Measurements from ENCODE around the gene ST14. TPM values are rescaled to one million over a fixed set of nuclear protein-coding genes. Genes with fewer than 3 reads are reported as not detected.
A peak's percentile ranks its signal among the peaks of the same experiment; 100 is the strongest.

The ST14 gene
- polyA plus RNA-seq, 3 donors: 13.3 to 36.0 (median 23.6) TPM

DNA sequence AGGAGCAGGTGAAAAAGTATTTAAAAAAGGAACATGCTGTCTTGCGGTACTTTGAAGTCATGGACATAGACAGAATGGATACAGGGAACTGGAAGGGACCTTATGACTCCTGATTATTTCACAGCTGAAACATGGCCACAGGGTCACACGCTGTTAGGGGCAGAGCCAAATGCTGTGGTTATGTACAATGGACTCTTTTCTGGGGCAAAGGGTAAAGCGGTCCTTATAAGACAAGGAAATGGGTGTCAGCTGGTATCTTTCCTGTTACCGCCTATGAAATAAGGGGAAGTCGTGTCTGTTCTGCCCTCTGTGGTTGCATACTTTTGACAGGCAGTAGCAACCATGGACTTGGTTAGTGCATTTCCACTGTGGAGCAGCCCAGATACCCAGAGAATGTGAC is 12.8 kb upstream of the ST14 start:
- Mint-ChIP-seq H3K4me3 (peak overlapping the region in 1 of 2 donors; percentile 60), H3K4me1 (peaks cover 53% of the 10 kb centered on the region), H3K27me3 (ENCODE audit: low read depth in 3 of 3) (peaks cover 0 to 2% (median 0%) of the 10 kb centered on the region in 3 donors), H3K36me3 (peaks cover 60 to 77% of the 10 kb centered on the region in 2 donors), H3K27ac (peak overlapping the region; percentile 89 to 98 (median 96)), H3K9me3 (no peaks in the 10 kb centered on the region)
- Histone ChIP-seq H3K36me3 (replicated peaks in 1 of 2; ENCODE audit: control insufficient read depth in 1 of 2, insufficient read depth in 2 of 2, low read length in 2 of 2) (peaks cover 42 to 61% of the 10 kb centered on the region in 2 donors), H3K4me1 (ENCODE audit: control insufficient read depth in 1 of 2, insufficient read depth in 2 of 2, low read length in 2 of 2) (peaks cover 40 to 45% of the 10 kb centered on the region in 2 donors), H3K27ac (ENCODE audit: low read depth in 1 of 2, low read length in 2 of 2) (peak overlapping the region; percentile 91 to 92), H3K27me3 (ENCODE audit: control insufficient read depth in 2 of 2, insufficient read depth in 2 of 2, low read length in 2 of 2) (no peaks in the 10 kb centered on the region), H3K9me3 (replicated peaks in 1 of 2; ENCODE audit: control insufficient read depth in 1 of 2, insufficient read depth in 1 of 2, low read length in 2 of 2) (no peaks in the 10 kb centered on the region), H2AFZ (ENCODE audit: insufficient read depth, low read depth, low read length, poor library complexity, severe bottlenecking) (no peak overlapping the region), H3K4me2 (replicated peaks; ENCODE audit: extremely low read depth, low read length, poor library complexity, severe bottlenecking) (peak overlapping the region; percentile 41), H3K9ac (ENCODE audit: insufficient read depth, low read length, poor library complexity, severe bottlenecking) (peak overlapping the region; percentile 50), H4K20me1 (ENCODE audit: insufficient read depth, low read length) (peaks cover 36% of the 10 kb centered on the region), H3K4me3 (replicated peaks in 1 of 3; ENCODE audit: low read depth in 2 of 3, low read length in 3 of 3) (peak overlapping the region in 1 of 3 experiments; percentile 44), H3K79me2 (ENCODE audit: insufficient read depth, low read length) (peaks cover 42% of the 10 kb centered on the region)
- TF ChIP-seq, protein P1, sequence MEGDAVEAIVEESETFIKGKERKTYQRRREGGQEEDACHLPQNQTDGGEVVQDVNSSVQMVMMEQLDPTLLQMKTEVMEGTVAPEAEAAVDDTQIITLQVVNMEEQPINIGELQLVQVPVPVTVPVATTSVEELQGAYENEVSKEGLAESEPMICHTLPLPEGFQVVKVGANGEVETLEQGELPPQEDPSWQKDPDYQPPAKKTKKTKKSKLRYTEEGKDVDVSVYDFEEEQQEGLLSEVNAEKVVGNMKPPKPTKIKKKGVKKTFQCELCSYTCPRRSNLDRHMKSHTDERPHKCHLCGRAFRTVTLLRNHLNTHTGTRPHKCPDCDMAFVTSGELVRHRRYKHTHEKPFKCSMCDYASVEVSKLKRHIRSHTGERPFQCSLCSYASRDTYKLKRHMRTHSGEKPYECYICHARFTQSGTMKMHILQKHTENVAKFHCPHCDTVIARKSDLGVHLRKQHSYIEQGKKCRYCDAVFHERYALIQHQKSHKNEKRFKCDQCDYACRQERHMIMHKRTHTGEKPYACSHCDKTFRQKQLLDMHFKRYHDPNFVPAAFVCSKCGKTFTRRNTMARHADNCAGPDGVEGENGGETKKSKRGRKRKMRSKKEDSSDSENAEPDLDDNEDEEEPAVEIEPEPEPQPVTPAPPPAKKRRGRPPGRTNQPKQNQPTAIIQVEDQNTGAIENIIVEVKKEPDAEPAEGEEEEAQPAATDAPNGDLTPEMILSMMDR (IDR thresholded peaks at IDR 0.05): no peak
- peak; percentile 95 to 97 (median 96) for DNase-seq
- 0% methylated on average over 5 of the region's 5 CpGs for WGBS (ENCODE audit: insufficient coverage)
- intact Hi-C loops (cut with micrococcal nuclease): no loop called here

DNA sequence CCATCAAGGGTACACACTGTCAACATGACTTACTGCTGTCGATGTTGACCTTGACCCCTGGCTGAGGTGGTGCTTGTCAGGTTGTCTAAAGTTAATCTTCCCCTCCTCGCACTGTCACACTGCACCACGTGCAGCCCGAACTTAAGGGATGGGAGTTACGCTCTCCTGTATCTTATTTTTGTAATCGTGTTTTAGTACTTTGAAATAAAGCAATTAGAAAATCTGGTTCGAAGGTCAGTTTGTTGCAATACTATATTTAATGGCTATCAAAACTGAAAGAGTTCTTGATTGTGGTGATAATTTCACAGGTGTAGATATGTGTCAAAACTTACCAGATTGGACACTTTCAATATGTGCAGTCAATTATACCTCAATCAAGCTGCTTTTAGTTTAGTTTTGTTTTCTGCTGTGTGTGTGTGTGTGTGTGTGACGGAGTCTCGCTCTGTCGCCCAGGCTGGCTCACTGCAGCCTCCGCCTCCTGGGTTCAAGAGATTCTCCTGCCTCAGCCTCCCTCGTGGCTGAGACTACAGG is 10.7 kb upstream of the ST14 start:
- no peaks in the 10 kb centered on the region for H3K27me3 ChIP-seq (ENCODE audit: control insufficient read depth in 2 of 2, insufficient read depth in 2 of 2, low read length in 2 of 2)
- Mint-ChIP-seq H3K4me1 (peaks cover 59% of the 10 kb centered on the region), H3K27ac (peak overlapping the region in 3 of 7 donors; percentile 31 to 68 (median 66)), H3K27me3 (ENCODE audit: low read depth in 3 of 3) (peaks cover 0 to 2% (median 0%) of the 10 kb centered on the region in 3 donors), H3K9me3 (no peaks in the 10 kb centered on the region), H3K4me3 (no peak overlapping the region), H3K36me3 (peaks cover 40 to 56% of the 10 kb centered on the region in 2 donors)
- TF ChIP-seq, protein P1 (IDR thresholded peaks at IDR 0.05): no peak
- no peak overlapping the region for H3K4me2 ChIP-seq (replicated peaks; ENCODE audit: extremely low read depth, low read length, poor library complexity, severe bottlenecking)
- peak overlapping the region in 1 of 2 donors; percentile 54 for H3K27ac ChIP-seq (ENCODE audit: low read depth in 1 of 2, low read length in 2 of 2)
- intact Hi-C loops (cut with micrococcal nuclease): no loop called here
- no peak for DNase-seq
- peaks cover 18% of the 10 kb centered on the region for H4K20me1 ChIP-seq (ENCODE audit: insufficient read depth, low read length)
- H3K4me3 ChIP-seq (replicated peaks in 1 of 3; ENCODE audit: low read depth in 2 of 3, low read length in 3 of 3): no peak overlapping the region
- H3K9me3 ChIP-seq (replicated peaks in 1 of 2; ENCODE audit: control insufficient read depth in 1 of 2, insufficient read depth in 1 of 2, low read length in 2 of 2): no peaks in the 10 kb centered on the region
- H3K9ac ChIP-seq (ENCODE audit: insufficient read depth, low read length, poor library complexity, severe bottlenecking): no peak overlapping the region
- no peak overlapping the region for H2AFZ ChIP-seq (ENCODE audit: insufficient read depth, low read depth, low read length, poor library complexity, severe bottlenecking)
- H3K4me1 ChIP-seq (ENCODE audit: control insufficient read depth in 1 of 2, insufficient read depth in 2 of 2, low read length in 2 of 2): peaks cover 48 to 49% of the 10 kb centered on the region in 2 donors
- peaks cover 22% of the 10 kb centered on the region for H3K79me2 ChIP-seq (ENCODE audit: insufficient read depth, low read length)
- WGBS (ENCODE audit: insufficient coverage): no CpG with 5 or more reads among the region's 12 CpGs
- peaks cover 21 to 41% of the 10 kb centered on the region in 2 donors for H3K36me3 ChIP-seq (replicated peaks in 1 of 2; ENCODE audit: control insufficient read depth in 1 of 2, insufficient read depth in 2 of 2, low read length in 2 of 2)

Measured in CD14-positive monocyte (primary cell).